Kasumi-1 (cell line): ENCODE measurements around the gene LMO2.

Experiments used
- DNase-seq, 2 experiments: peaks; one replicate each; lab custom pipeline; 2025; lab: John Stamatoyannopoulos, UW

The LMO2 gene

GRCh38 chr11:33915526-33915925 is 23.6 kb upstream of the LMO2 start:
- DNase-seq = no peak

- no peak for DNase-seq
Measured at GRCh38 chr11:33913991-33914390, 22.1 kb upstream of the LMO2 start.

DNA sequence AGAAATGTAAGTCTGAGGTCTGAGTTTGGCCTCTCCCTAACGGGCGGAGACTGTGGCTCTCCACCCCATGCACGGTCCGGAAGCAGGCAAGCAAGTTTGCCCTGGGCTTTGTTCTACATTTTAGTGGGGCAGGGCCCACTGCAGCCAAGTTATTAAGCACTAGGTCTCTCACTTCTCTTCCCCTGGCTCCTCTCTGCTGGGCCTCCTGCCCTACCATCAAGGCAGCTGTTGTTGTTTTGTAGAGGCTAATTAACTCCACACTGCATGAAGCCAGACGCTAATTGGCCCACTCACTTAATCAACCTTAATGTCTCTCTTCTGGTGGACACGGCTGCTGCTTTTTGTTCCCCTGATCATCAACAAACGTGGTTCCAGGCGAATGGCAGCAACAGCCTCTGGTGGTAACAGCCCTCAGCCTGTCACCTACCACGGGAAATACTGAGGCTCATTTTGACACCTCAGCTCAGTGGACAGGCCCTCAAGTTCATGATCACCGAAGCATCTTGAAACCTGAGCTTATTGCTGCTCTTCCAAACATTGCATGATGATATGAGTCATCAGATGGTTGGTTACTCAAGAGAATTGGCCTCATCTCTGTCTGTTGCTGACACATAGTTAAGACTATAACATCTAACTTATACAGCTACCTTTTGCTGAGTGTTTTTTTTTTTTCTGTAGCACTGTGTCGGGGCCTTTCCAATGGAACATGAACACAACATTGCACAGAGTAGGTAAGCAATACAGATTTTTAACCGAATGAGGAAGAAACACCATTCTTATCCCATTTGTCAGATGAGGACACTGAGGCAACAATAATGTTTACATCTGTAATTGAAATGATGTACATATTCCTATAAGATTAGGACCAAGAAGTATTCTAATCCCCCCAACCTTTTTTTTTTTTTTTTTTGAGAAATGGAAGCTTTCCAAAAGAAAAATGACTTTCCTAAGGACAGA is 20.8 kb upstream of the LMO2 start:
- DNase-seq = peak; percentile 84 to 89

- no peak for DNase-seq
Measured at GRCh38 chr11:33910958-33911339, 19.1 kb upstream of the LMO2 start.

DNA sequence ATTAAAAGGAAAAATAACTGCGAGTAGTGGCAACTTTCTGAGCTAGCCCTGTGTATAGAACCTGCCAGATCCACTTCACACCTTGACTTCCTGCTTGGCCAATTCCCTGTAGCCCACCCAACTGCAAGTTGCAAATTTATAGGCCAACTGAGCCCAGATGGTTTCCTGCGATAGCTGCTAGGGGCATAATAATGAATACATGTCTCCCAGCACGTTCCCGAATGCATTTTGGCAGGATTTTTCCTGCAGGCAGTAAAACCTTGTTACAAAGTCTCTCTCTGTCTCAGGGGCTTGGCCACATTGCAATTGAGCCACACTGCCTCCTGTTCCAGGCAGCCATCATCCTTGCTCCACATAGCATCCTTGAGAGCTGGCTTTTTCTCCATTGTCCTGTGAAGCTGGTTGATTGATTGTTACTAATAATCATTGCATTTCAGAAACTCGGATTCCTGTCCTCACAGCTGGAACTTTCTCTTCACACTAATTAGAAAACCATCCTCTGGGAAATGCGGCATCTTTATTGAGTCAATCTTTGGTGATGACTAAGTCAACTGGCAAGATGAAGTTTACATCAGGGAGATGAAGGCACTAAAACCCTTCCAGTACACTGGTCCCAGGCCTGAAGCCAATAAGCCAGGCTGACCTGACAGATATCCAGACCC is 18.6 kb upstream of the LMO2 start:
- DNase-seq = no peak

DNA sequence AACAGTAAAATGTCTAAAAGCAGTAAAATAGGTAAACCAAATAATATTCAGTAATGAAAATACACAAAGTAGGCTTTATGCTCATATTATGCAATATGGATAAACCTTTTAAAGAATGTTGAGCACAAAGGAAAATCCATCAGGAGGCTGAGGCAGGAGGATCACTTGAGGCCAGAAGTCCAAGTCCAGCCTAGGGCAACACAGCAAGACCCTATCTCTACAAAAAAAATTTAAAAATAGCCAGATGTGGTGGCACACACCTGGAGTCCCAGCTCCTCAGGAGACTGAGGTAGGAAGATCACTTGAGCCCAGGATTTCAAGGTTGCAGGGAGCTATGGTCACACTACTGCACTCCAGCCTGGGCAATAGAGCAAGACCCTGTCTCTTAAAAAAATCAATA is 17.7 kb upstream of the LMO2 start:
- no peak for DNase-seq

DNA sequence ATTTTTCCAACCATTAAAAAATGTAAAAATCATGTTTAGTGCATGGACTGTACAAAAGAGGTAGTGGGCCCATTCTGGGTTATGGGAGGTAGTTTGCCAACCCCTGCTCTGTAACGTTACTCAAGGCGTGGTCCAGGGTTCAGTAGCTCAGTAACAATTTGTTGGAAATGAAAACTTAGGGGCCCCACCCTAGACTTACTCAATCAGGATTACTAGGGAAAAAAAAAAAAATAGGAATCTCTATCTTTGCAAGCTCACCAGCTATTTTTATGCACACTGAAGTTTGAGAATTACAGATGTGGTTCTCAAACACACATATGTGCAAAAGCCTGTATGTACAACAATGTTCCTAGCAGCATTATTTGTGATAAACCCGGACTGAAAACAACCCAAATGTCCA is 17.3 kb upstream of the LMO2 start:
- DNase-seq = no peak

- peak; percentile 44 to 45 for DNase-seq
Measured at GRCh38 chr11:33907421-33907820, 15.5 kb upstream of the LMO2 start.

DNA sequence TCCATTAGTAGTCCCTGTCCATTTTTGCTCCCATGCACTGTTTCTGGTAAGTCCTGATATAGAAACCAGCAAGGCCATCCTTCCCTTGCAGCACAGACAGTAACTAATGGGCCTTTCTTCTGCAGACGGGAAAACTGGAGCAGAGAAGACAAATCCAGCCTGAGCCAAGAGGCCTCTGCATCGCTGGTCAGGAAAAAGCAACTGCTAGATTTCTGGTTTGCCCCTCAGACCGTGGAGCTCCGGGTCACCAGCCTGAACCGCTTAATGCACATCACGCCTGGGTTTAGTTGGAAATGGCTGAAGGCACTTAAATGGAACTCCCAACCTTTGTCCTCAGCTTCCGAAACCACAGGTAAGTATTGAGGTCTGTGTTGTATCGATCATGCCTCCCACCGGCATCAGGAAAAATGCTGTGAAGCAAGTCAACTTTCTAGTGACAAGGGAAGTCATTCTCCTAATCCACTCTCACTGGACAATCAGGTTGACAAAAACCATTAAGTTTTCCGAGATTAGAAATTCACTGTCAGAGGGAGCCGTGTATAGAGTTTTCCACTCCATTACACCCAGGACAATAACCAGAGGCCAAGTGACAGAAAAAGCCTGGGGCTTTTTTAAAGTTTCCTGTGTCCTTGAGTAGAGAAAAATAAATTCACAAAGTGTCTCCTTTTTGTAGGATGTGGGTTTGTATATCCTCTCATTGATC is 14.8 kb upstream of the LMO2 start:
- no peak for DNase-seq

GRCh38 chr11:33904102-33904501 is 12.2 kb upstream of the LMO2 start:
- DNase-seq = no peak

- DNase-seq = peak in 1 of 2 experiments; percentile 24
Measured at GRCh38 chr11:33900159-33900840, 8.4 kb upstream of the LMO2 start.

DNA sequence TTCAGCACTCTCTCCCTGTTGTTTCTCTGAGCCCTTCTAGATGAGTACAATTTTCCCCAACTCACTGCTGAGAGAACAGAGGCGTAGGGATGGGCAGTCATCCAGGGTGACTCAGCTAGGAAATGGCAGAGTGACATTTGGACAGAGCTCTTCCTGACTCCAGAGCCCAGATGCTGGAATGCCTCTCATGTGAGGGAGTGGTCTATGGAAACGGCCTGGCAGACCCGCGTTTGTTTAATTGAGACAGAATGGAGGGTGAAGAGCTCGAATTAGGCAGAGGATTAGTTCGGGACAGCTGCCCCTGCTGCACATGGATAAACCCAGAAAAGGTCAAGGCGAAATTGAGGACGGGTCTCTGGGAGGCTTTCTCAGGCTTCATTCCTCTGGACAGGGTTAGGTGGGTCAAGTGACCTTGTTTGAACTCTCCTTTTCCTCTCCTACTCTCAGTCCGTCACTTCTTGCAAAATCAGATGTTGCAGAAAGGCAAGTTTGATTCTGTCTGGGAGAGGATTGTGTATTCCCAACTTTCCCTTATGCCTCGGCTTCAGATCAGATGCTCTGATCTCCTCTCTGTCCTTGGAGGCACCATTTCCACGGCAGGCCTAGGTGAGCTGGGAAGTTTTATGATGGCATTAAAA is 7.6 kb upstream of the LMO2 start:
- DNase-seq = no peak

DNA sequence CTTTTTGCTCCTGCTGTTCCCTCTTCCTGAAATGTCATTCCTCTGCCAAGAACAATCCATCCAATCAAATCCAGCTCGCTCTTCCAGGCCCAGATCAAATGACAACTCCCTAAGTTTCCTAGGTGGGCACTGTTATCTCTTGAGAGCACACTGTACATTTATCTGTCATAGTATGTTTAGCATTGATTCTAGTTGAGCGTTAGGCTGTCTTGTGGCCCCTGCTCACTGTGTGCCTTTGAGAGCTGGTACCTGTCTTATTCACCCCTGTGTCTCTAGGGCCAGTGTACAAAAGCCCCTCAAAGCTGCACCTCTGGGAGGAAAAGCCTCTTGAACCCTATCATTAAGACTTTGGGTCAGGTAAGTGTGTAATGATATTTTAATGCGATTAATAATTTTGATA is 7.1 kb upstream of the LMO2 start:
- DNase-seq = no peak

DNA sequence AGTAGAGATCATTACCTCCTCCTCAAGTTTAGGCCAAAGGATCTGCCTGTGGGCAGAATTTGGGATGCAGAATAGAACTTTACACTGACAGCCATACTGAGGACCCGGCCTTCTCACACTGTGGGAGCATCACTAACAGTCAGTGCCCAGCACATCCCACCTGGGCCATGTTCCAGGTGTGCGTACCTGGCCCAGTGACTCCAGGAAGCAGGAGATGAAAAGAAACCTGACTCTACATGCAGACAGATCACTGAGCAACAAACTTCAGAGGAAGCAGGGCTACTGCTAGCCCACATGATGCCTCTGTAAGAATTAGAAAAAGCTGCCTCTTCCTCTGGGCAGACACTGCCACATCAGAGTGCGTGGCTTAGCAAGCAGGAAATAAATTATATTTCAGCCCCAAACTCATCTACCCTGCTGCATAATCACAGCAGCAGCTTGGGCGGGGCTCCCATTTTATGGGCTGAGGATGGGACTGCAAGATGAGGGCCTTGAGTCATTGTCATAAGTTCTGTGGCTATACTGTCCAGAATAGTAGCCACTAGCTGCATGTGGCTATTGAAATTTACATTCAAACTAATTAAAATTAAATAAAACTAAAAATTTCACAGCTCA is 6.0 kb upstream of the LMO2 start:
- no peak for DNase-seq

GRCh38 chr11:33896911-33897310 is 5.0 kb upstream of the LMO2 start:
- no peak for DNase-seq

DNA sequence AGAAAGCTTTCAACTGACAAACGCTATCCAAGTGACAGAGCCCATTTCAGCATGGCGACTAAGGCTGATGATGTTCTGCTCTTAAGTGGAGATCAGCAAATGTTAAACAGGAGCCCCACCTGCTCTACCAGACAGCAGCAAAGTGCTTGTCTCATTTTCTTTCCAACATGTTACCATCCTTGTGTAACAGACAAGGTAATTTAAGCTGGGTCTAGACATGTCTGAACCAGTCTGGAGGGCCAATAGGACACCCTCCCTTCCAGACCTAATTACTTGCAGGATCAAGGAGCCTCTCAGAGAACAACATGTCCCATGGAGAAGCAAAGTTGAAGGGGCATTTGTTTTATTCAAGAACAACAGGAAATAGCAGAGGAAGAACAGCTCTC is 3.9 kb upstream of the LMO2 start:
- DNase-seq = no peak

DNA sequence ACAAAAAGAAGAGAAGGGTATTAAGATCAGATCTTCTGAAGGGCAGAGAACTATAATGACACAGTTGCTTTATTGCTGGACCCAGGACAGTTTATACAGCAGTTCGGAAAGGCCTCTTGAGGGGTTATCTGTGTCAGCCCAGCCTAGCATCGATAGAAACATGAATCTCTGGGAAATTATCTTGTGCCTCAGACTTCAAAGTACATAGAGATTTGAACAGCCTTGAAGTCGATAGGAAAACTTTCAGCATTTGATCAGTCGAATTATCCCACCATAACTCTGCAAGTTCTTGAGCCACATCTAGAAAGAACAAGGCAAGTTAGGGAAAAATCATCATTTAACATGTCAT is 2.5 kb upstream of the LMO2 start:
- DNase-seq = no peak

GRCh38 chr11:33893711-33894397 is 2.0 kb upstream of the LMO2 start:
- peak; percentile 98 to 99 for DNase-seq

DNA sequence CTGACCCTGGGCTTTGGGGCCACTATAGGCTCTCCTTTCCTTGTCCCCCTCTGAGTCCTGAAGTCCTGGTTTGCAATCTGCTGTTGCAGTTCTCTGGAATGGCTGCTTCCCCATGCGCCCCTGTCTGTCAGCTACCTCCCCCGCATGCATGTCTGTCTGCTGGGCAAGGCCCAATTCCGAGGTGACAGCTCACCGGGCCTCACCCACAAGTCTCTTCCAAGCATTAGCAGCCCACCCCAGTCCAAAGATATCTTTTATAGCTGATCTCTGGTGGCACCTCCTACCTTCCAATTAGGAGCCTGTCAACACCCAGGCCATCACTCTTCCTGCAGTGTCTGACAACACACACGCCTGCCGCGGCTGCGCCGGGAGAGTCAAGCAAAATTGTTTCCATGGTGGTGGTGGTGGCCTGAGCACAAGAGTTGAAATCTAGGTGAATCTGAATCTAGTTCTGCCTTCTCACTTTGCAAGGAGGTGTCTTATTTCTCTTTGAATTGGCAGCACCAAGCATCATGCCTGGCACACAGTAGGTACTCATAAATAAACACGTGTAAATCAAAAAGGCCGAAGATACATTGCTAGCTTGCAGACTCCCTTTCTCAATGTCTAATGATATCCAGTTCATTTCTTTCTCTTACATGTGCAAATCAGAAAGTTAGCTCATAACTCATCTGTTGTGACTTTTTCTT is 1.2 kb upstream of the LMO2 start:
- DNase-seq = peak; percentile 76 to 87

DNA sequence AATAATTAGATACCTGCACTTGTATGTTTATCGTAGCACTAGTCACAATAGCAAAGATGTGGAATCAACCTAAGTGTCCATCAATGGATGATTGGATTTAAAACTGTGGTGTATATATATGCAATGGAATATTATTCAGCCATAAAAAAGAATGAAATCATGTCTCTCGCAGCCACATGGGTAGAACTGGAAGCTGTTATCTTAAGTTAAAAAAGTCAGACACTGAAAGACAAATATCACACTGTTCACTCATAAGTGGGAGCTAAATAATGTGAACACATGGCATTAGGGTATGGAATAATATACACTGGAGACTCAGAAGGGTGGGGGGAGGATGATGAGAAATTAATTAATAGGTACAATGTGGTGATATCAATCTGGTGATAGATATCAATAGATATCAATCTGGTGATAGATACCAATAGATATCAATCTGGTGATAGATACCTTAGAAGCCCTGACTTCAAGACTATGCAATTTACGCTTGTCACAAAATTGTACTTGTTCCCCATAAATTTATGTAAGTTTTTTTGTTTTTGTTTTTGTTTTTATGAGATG is 2.0 kb downstream of the LMO2 start:
- DNase-seq = no peak
